Endothelial cell of umbilical vein (primary cell): ENCODE data around the gene RASAL2.

Experiments used
- EZH2 ChIP-seq: IDR thresholded peaks from 2 replicates; pipeline ENCODE4 v1.6.1; 2012; ENCODE audit warnings: borderline replicate concordance, low read depth, mild to moderate bottlenecking, moderate library complexity, low read length, inconsistent platforms; ENCODE audit not compliant: severe bottlenecking
- FOS ChIP-seq: IDR thresholded peaks from 2 replicates; pipeline ENCODE4 v1.6.1; 2011; ENCODE audit warnings: mild to moderate bottlenecking, low read length, moderate library complexity, borderline replicate concordance; ENCODE audit not compliant: insufficient read depth
- GATA2 ChIP-seq: IDR thresholded peaks from 2 replicates; pipeline ENCODE4 v1.7.0; 2011; ENCODE audit warnings: low read depth, mild to moderate bottlenecking, moderate library complexity, mixed read lengths, low read length; ENCODE audit not compliant: insufficient read length, insufficient read depth
- JUN ChIP-seq: IDR thresholded peaks from 2 replicates; pipeline ENCODE4 v1.6.1; 2011; ENCODE audit warnings: borderline replicate concordance, low read depth; ENCODE audit not compliant: insufficient read length, insufficient read depth
- MYC ChIP-seq: IDR thresholded peaks from one replicate; pipeline ENCODE4 v1.6.1; 2011; ENCODE audit warnings: mild to moderate bottlenecking, low read depth, low read length
- POLR2A ChIP-seq: IDR thresholded peaks from 2 replicates; pipeline ENCODE4 v1.6.1; 2012; ENCODE audit warnings: low read depth, mild to moderate bottlenecking, control low read depth, low read length
- POLR2AphosphoS5 ChIP-seq: IDR thresholded peaks from 2 replicates; pipeline ENCODE4 v1.6.1; 2012; ENCODE audit warnings: low read depth, mild to moderate bottlenecking, control low read depth, low read length, moderate library complexity; ENCODE audit not compliant: insufficient read depth
- TF ChIP-seq, protein P1 (sequence below), 2 donors: IDR thresholded peaks; 1 replicate in 1 of 2; 2 replicates in 1 of 2; pipeline ENCODE4 v1.5.1; 2011; ENCODE audit warnings: low read length in 2 of 2, mild to moderate bottlenecking in 2 of 2, moderate library complexity in 2 of 2, control low read depth in 1 of 2, inconsistent platforms in 1 of 2, low read depth in 1 of 2; ENCODE audit not compliant: insufficient read depth in 1 of 2; ENCODE audit errors: extremely low read depth in 1 of 2
- TF ChIP-seq, protein P2 (sequence below): IDR thresholded peaks from 2 replicates; pipeline ENCODE4 v1.6.1; 2011; ENCODE audit not compliant: insufficient read depth, insufficient read length

DNA sequence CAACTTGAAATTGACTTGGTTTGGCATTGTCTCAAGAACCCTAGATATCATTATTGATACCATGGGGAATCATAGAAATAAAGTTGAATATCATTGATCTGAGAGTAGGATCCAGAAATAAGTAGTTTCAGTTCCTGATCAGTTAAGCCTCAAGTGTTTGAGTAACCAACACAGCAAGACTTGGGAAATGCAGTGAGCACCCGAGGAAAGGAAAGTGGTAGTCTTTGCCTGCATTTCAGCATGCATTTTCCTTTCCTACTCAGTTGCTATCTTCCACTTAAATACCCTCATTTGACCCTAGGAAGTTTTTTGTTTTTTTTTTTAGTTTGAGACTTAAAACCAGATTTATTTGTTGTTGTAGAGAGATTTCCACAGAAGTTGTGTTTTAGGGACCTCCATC lies 383.9 kb downstream of the RASAL2 start:
- TF ChIP-seq, protein P1, sequence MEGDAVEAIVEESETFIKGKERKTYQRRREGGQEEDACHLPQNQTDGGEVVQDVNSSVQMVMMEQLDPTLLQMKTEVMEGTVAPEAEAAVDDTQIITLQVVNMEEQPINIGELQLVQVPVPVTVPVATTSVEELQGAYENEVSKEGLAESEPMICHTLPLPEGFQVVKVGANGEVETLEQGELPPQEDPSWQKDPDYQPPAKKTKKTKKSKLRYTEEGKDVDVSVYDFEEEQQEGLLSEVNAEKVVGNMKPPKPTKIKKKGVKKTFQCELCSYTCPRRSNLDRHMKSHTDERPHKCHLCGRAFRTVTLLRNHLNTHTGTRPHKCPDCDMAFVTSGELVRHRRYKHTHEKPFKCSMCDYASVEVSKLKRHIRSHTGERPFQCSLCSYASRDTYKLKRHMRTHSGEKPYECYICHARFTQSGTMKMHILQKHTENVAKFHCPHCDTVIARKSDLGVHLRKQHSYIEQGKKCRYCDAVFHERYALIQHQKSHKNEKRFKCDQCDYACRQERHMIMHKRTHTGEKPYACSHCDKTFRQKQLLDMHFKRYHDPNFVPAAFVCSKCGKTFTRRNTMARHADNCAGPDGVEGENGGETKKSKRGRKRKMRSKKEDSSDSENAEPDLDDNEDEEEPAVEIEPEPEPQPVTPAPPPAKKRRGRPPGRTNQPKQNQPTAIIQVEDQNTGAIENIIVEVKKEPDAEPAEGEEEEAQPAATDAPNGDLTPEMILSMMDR (IDR thresholded peaks at IDR 0.05; ENCODE audit: extremely low read depth in 1 of 2, insufficient read depth in 1 of 2, low read depth in 1 of 2, low read length in 2 of 2): no peak
- TF ChIP-seq, protein P2, sequence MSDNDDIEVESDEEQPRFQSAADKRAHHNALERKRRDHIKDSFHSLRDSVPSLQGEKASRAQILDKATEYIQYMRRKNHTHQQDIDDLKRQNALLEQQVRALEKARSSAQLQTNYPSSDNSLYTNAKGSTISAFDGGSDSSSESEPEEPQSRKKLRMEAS: no peak
- no peak for TF ChIP-seq POLR2AphosphoS5
- TF ChIP-seq JUN: no peak
- no peak for TF ChIP-seq FOS
- TF ChIP-seq EZH2: no peak
- no peak for TF ChIP-seq POLR2A
- no peak for TF ChIP-seq MYC
- TF ChIP-seq GATA2: no peak
